ENCODE measurements around the gene AGER.

The AGER gene

GRCh38 chr6:32167761-32168262 lies 16.2 kb downstream of the AGER start:
- no peak for DNase-seq

GRCh38 chr6:32167154-32167760 lies 16.8 kb downstream of the AGER start:
- no peak for DNase-seq

DNA sequence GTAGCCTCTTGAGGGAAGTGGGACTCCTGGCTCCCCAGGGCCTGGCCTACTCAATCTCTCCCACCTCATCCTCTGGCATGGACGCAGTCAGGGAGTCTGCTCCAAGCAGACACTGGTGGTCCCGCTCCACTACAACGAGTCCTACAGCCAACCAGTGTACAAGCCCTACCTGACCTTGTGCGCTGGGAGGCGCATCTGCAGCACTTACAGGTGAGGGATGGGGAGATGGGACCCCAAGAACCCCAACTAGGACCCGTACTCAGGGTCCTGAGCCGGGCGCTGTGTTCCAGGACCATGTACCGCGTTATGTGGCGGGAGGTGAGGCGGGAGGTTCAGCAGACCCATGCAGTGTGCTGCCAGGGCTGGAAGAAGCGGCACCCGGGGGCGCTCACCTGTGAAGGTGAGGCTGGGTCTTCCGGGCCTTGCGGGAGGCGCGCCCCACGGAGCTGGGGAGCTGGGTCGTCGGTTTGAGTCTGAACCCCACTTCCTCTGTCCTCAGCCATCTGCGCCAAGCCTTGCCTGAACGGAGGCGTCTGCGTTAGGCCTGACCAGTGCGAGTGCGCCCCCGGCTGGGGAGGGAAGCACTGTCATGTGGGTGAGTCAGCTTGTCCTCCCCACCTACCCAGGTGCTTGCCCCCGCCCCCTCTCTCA lies 17.5 kb downstream of the AGER start:
- no peak for DNase-seq

- no peak for DNase-seq
Observed at GRCh38 chr6:32164295-32164694, 19.8 kb downstream of the AGER start, which contains the start of gene EGFL8. Gene EGFL8 (plus strand): TSS chr6:32164595. CDS start chr6:32166166, 1,571 bp downstream.

- no peak for DNase-seq
Observed at GRCh38 chr6:32163559-32164258, 20.3 kb downstream of the AGER start.

GRCh38 chr6:32158052-32158451 lies 26.0 kb downstream of the AGER start:
- DNase-seq, result no peak

DNA sequence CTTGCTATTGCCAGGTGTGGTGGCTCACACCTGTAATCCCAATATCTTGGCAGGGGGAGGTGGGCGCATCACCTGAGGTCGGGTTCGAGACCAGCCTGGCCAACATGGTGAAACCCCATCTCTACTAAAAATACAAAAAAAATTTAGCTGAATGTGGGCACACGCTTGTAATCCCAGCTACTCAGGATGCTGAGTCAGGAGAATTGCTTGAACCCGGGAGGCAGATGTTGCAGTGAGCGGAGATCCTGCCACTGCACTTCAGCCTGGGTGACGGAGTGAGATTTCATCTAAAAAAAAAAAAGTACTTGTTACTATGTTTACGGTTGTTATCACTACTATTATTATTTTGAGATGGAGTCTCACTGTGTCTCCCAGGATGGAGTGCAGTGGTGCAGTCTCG lies 27.2 kb downstream of the AGER start:
- no peak for DNase-seq

DNA sequence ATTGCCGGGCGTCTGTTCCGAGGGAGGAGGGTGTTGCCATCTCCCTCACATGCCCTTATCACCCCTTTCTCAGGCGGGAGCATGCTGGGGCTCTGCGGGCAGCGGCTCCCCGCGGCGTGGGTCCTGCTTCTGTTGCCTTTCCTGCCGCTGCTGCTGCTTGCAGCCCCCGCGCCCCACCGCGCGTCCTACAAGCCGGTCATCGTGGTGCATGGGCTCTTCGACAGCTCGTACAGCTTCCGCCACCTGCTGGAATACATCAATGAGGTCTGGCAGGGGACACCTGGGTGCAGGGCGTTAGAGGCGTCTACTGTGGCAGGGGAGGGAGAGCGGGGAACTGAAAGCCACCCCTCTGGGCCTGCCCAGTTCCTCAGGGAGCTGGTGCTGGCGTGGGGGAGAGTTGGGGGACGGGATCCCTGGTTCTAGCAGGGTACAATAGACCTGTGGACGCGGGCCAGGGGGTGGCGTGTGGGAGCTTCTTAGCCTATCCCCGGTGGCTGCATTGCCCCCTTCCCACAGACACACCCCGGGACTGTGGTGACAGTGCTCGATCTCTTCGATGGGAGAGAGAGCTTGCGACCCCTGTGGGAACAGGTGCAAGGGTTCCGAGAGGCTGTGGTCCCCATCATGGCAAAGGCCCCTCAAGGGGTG lies 29.4 kb downstream of the AGER start:
- DNase-seq, result no peak

DNA sequence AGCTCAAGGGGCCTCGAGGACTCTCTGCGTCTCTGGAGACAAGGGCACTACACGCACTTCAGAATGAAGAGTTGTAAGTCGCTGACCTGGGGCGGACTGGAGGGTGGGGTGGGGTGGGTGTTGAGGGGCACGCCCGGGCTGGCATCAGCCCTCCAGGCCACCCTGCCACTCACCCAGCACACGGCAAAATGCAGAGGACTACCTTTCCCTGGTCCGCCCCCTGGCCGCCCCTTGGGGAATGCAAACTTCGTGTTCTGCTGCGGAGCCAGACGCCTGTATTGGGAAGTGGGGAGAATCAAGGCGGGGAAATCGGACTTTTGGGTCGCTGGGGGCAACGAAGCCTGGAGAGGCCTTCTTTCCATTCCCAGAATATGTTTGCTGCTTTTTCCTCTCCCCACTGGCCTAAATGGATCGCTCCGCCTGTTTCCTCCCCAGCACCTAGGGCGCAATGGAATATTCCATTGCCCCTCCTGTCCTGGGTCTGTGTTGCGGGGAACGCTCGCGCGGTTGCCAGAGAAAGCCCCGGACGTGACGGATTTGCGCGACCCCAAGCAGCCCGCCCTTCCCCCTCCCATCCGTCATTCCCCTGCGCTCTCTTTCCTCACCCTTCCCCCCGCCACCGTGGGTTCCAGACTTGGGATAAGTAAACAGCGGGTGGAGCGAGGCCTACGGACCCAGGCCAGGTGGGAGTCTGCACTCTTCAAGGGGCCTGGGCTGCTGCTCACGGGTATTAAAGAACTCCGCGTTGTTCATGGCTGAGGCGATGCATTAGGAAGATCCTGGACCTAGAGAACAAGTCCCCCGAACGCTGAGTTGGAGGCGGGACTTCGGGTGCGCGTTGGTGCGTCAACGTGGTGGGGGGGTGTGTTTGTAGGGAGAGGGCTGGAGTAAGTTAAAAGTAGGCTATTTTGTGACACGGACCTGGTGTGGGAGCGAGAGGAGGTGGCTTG lies 30.2 kb downstream of the AGER start, which contains the start of gene PPT2:
Gene PPT2, plus strand, starts transcription at position 578 of the 950 bp plus-strand sequence. CDS start 454 bp downstream, outside the sequence.
- DNase-seq, result no peak

DNA sequence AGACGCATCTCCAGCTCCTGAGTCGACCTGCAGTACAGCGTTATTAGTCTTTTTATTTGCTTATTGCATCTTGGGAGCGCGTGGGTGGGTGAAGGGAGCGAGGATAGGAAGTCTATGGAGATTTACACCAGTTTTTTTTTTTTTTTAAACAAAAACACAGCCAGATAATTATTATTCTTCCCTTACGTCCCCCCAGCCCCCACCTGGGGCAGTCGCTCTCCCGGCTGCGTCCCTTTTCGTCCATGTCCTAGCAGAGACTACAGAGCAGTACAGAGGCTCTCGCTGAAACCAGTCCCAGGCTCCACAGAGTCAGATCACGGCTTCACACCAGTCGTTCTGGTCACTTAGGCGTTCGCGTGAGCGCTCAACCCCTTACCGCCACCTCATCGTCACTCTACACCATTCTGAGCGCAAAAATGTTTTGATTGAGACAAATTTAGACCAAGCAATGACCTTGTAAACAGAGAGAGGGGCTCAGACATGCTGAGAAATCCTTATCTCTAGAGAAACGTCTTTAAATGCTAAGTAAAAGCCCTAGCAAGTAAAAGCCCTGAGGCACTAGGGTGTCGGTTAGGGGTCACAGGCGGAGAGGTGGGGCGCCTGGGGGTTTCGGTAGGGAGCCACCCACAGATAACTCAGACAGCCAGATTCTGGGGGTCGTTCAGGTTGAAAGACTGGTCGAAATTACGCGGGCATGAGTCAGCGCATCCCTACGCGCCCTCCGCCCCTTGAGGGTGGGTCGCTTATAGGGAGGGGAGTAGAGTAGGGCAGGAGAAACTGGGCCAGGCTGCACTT lies 31.1 kb downstream of the AGER start:
- DNase-seq, result no peak

GRCh38 chr6:32151863-32152768 lies 31.9 kb downstream of the AGER start, which contains the start of gene PRRT1:
Gene PRRT1 (minus strand): TSS chr6:32151939. CDS start chr6:32151827, 112 bp downstream.
- DNase-seq, result no peak

- no peak for DNase-seq
Observed at GRCh38 chr6:32151181-32151862, 32.7 kb downstream of the AGER start.

GRCh38 chr6:32149932-32150870 lies 33.9 kb downstream of the AGER start:
- no peak for DNase-seq

GRCh38 chr6:32149092-32149755 lies 34.8 kb downstream of the AGER start:
- DNase-seq, result no peak

DNA sequence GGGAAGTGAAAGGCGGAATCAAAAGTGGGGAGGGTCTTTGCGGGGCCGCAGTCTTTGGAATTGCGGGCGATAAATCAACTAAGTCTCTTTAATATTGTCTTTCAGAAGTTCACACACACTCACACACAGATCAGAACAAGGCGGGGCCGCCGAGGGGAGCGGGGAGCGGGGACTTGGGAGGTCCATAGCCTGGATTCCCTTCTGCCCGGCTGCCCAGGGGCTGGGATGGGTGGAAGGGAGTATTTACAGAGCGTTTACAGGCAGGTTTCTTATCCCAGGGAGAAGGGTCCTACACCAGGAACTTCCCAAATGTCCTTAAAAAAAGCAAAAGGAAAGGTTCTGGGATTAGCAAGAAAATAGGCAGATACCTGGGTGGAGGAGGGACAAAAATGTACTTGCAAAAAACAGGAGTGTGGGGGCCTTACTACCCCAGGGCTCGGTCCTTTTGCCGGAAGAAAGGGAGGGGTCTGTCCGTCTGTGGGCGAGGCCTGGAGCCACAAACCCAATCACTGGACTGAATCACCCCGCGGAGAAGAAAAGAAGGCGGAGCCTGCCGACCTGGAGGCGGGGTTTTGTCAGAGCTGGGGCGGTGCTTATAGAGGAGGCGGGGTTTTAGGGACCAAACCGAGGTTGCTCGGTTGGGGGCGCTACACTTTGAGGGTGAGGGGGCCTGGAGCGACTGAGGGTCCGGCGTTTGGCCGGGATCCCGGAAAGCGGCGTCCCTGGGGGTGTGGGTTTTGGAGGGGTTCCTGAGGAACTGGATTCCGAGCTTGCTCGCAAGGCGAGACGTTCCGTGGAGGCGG lies 35.6 kb downstream of the AGER start:
- DNase-seq, result no peak

DNA sequence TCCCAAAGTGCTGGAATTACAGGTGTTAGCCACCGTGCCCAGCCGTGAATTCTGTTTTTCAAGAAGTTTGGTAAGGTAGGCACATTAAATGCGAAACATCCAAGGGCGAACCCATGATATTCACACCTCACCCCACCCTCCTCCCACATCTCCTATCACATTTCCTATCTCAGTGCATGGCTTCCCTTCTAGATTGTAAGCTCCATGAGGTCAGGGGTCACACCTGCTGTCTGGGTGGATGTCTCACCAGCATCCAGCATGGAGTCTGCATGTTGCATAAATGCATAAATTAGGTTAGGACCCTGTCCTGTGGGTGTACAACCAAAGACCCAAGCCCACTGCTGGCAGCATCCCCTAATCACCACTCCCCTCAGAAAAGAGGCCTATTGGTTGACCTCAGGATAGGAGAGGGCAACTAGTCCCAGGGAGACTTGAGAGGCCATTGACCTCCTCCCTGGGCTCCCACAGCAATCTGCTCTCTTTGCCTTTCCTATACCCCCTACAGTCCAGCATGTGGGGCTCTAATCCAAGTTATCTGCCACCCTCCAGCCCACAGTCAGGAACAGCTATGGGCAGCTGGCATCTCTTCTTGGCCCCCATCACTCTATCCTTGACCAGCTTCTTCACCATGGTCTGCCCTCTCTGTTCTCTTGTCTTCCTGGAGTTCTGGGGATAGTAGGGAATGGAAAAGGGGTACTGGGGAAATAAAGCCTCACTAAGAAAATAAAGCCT lies 36.5 kb downstream of the AGER start:
- no peak for DNase-seq

All from cortex of kidney (tissue), 1 donor.